ENCODE results near the gene PKMYT1. TPM values are rescaled to one million over a fixed set of nuclear protein-coding genes. Genes with fewer than 3 reads are reported as not detected.

Gene PKMYT1
- total RNA-seq, 1 experiment from 2014 or later = 34.7 TPM

DNA sequence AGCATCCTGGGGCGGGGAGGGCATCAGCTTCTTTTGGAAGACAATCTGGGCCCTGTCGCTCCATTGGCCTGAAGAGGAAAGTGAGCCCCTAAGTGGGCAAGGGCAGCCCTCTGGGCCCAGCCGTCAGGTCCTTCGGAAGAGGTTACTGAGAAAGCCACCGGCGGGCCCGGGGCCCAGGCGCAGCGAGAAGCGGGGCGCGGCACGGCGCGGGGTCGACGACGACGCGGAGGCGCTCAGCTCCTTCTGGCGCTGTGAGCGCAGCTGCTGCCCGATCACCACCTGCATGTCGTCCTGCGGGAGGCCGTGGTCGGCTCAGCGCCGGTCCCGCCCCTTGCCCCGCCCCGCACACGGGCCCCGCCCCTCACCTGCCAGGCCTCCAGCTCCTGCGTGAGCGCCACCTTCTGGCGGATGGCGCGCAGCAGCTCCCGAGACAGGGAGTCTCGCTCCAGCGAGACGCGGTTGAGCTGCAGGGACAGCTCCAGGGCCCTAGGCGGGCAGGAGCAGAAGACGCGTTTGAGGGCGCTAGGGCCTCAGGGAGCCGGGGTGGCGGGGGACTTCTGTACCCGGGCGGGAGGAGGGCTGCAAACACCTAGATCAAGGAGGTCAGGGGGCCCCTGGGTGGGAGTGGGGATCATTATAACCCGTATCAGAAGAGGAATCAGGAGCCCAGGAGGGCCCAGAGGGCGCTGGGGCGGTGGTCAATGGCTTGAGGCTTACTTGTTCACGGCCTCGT is 47.9 kb upstream of the PKMYT1 start:
- intact Hi-C loops (cut with micrococcal nuclease) = loop anchor here (1.0 kb wide), 1 partner anchor 25 kb away; no protein-coding TSS in a partner anchor
- BruUV-seq (replicated peaks) = no TSS peak
- peak; percentile 87 for DNase-seq (ENCODE audit: unreplicated experiment)
- Mint-ChIP-seq H3K36me3 (ENCODE audit: insufficient read depth, unreplicated experiment) (peaks cover 40% of the 10 kb centered on the region), H3K4me1 (ENCODE audit: insufficient read depth, unreplicated experiment) (peaks cover 6% of the 10 kb centered on the region), H3K27me3 (ENCODE audit: insufficient read depth, unreplicated experiment) (peaks cover 11% of the 10 kb centered on the region), H3K4me3 (ENCODE audit: unreplicated experiment) (no peak overlapping the region), H3K9me3 (ENCODE audit: unreplicated experiment) (no peaks in the 10 kb centered on the region), H3K27ac (ENCODE audit: low read depth, unreplicated experiment) (no peak overlapping the region)
- CTCF ChIA-PET = interaction anchor here (0.5 to 8.3 kb wide), 23 partner anchors 8 to 649 kb away, joined by 3 to 121 read pairs (median 5); partner anchors contain the start of genes BICDL2, CLDN9, PKMYT1 and ZNF213
- TF ChIP-seq, protein P1, sequence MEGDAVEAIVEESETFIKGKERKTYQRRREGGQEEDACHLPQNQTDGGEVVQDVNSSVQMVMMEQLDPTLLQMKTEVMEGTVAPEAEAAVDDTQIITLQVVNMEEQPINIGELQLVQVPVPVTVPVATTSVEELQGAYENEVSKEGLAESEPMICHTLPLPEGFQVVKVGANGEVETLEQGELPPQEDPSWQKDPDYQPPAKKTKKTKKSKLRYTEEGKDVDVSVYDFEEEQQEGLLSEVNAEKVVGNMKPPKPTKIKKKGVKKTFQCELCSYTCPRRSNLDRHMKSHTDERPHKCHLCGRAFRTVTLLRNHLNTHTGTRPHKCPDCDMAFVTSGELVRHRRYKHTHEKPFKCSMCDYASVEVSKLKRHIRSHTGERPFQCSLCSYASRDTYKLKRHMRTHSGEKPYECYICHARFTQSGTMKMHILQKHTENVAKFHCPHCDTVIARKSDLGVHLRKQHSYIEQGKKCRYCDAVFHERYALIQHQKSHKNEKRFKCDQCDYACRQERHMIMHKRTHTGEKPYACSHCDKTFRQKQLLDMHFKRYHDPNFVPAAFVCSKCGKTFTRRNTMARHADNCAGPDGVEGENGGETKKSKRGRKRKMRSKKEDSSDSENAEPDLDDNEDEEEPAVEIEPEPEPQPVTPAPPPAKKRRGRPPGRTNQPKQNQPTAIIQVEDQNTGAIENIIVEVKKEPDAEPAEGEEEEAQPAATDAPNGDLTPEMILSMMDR (IDR thresholded peaks at IDR 0.05; ENCODE audit: unreplicated experiment) = peak; percentile 75
- POLR2A ChIA-PET = interaction anchor here (0.6 to 1.5 kb wide), 6 partner anchors 8 to 129 kb away, joined by 3 to 11 read pairs (median 6); partner anchors contain the start of genes MMP25, TNFRSF12A, ZNF205 and ZNF213

DNA sequence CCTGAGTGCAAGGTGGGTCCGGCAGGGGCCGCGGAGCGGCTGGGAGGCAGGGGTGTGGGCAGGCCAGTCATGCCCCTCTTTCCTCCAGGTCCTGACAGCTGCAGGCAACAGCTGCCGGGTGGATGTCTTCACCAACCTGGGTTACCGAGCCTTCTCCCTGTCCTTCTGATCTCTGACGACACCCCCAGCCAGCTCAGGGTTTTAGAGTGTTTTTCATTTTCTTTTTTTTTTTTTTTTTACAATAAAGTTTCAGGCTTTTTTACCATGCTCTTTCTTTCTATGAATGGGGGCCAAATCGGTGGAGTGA is 47.2 kb upstream of the PKMYT1 start:
- Mint-ChIP-seq H3K9me3 (ENCODE audit: unreplicated experiment) (no peaks in the 10 kb centered on the region), H3K27me3 (ENCODE audit: insufficient read depth, unreplicated experiment) (peaks cover 4% of the 10 kb centered on the region), H3K36me3 (ENCODE audit: insufficient read depth, unreplicated experiment) (peaks cover 47% of the 10 kb centered on the region), H3K27ac (ENCODE audit: low read depth, unreplicated experiment) (no peak overlapping the region), H3K4me1 (ENCODE audit: insufficient read depth, unreplicated experiment) (peaks cover 13% of the 10 kb centered on the region), H3K4me3 (ENCODE audit: unreplicated experiment) (no peak overlapping the region)
- intact Hi-C loops (cut with micrococcal nuclease) = no loop called here
- ChIA-PET CTCF (interaction anchor here (0.5 to 8.3 kb wide), 20 partner anchors 9 to 650 kb away, joined by 3 to 121 read pairs (median 5); partner anchors contain the start of genes BICDL2, CLDN9, PKMYT1 and ZNF213), POLR2A (interaction anchor here (0.9 to 1.5 kb wide), 3 partner anchors 7 to 107 kb away, joined by 8 to 11 read pairs (median 8); partner anchors contain the start of genes TNFRSF12A and ZNF213)
- TF ChIP-seq, protein P1 (IDR thresholded peaks at IDR 0.05; ENCODE audit: unreplicated experiment) = no peak
- BruUV-seq (replicated peaks) = no TSS peak
- DNase-seq (ENCODE audit: unreplicated experiment) = no peak

DNA sequence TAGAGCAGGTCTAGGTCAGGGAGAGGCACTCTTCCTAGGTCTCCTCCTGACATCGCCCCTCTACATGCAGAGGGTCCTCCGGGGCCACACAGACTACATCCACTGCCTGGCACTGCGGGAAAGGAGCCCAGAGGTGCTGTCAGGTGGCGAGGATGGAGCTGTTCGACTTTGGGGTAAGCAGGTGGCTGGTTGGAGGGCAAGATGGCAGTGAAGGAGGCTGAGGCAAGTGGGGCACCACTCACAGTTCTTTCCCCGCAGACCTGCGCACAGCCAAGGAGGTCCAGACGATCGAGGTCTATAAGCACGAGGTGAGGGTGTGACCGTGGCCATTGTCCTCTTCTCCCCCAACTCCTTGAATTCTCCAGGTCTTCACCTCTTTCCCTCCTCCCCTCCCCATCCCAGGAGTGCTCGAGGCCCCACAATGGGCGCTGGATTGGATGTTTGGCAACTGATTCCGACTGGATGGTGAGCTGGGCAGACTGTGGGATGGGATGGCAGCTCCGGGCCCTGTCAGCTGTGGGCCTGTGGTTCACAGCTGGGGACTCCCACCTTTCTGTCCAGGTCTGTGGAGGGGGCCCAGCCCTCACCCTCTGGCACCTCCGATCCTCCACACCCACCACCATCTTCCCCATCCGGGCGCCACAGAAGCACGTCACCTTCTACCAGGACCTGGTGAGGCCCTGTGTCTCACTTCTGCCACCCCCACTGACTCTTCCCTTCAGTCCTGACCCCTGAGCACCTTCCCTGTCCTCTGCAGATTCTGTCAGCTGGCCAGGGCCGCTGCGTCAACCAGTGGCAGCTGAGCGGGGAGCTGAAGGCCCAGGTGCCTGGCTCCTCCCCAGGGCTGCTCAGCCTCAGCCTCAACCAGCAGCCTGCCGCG is 46.6 kb upstream of the PKMYT1 start:
- intact Hi-C loops (cut with micrococcal nuclease) = no loop called here
- H3K9me3 Mint-ChIP-seq (ENCODE audit: unreplicated experiment) = no peaks in the 10 kb centered on the region
- no peaks in the 10 kb centered on the region for H3K27me3 Mint-ChIP-seq (ENCODE audit: insufficient read depth, unreplicated experiment)
- H3K36me3 Mint-ChIP-seq (ENCODE audit: insufficient read depth, unreplicated experiment) = peaks cover 48% of the 10 kb centered on the region
- CTCF ChIA-PET = interaction anchor here (0.5 to 8.3 kb wide), 13 partner anchors 13 to 253 kb away, joined by 3 to 121 read pairs (median 7); partner anchors contain the start of genes CLDN9, PKMYT1 and ZNF213
- POLR2A ChIA-PET = interaction anchor here (1.5 kb wide), 1 partner anchor 108 kb away, joined by 11 read pairs; the partner anchor contains the start of gene ZNF213
- TF ChIP-seq, protein P1 (IDR thresholded peaks at IDR 0.05; ENCODE audit: unreplicated experiment) = no peak
- no TSS peak for BruUV-seq (replicated peaks)
- H3K27ac Mint-ChIP-seq (ENCODE audit: low read depth, unreplicated experiment) = no peak overlapping the region
- no peak overlapping the region for H3K4me3 Mint-ChIP-seq (ENCODE audit: unreplicated experiment)
- DNase-seq (ENCODE audit: unreplicated experiment) = no peak
- H3K4me1 Mint-ChIP-seq (ENCODE audit: insufficient read depth, unreplicated experiment) = peaks cover 19% of the 10 kb centered on the region

DNA sequence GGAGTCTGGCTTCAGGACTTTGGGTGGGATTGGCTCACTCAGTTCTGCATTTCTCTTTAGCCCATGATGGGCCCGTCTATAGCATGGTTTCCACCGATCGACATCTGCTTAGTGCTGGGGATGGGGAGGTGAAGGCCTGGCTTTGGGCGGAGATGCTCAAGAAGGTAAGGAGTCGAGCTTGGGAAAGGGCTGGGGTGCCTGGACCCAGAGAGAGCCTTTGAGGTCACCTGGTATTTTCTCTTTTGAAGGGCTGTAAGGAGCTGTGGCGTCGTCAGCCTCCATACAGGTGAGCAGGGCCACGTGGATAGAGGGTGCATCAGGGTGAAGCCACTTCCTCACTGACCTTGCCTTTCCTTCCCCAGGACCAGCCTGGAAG is 45.7 kb upstream of the PKMYT1 start:
- Mint-ChIP-seq H3K9me3 (ENCODE audit: unreplicated experiment) (no peaks in the 10 kb centered on the region), H3K36me3 (ENCODE audit: insufficient read depth, unreplicated experiment) (peaks cover 55% of the 10 kb centered on the region), H3K4me3 (ENCODE audit: unreplicated experiment) (no peak overlapping the region), H3K27ac (ENCODE audit: low read depth, unreplicated experiment) (no peak overlapping the region), H3K27me3 (ENCODE audit: insufficient read depth, unreplicated experiment) (no peaks in the 10 kb centered on the region), H3K4me1 (ENCODE audit: insufficient read depth, unreplicated experiment) (peaks cover 23% of the 10 kb centered on the region)
- POLR2A ChIA-PET = no interaction called here
- DNase-seq (ENCODE audit: unreplicated experiment) = no peak
- BruUV-seq (replicated peaks) = no TSS peak
- CTCF ChIA-PET = interaction anchor here (0.5 to 8.3 kb wide), 3 partner anchors 22 to 106 kb away, joined by 3 to 121 read pairs (median 8); no protein-coding TSS in a partner anchor
- TF ChIP-seq, protein P1 (IDR thresholded peaks at IDR 0.05; ENCODE audit: unreplicated experiment) = no peak
- intact Hi-C loops (cut with micrococcal nuclease) = no loop called here
